GM18498 (cell line): Measurements from ENCODE around the gene PLD1.
"Not testable (repeated sequence)": the region's sequence is repeated elsewhere in the genome, so short reads cannot be mapped to it uniquely, and the experiment has no call there.

Experiments
- ATAC-seq: cut with Tn5 transposase; IDR thresholded peaks from one replicate; pipeline ENCODE4 v1.9.1; 2021; ENCODE audit warnings: mild to moderate bottlenecking, moderate library complexity; ENCODE audit not compliant: unreplicated experiment

PLD1 gene

GRCh38 chr3:171746320-171747222 is 63.7 kb downstream of the PLD1 start:
- ATAC-seq = not testable (repeated sequence)

GRCh38 chr3:171745577-171746319 is 64.5 kb downstream of the PLD1 start:
- ATAC-seq = no peak

- ATAC-seq = no peak
These were observed 66.0 kb downstream of the PLD1 start for GRCh38 chr3:171744158-171744741.

DNA sequence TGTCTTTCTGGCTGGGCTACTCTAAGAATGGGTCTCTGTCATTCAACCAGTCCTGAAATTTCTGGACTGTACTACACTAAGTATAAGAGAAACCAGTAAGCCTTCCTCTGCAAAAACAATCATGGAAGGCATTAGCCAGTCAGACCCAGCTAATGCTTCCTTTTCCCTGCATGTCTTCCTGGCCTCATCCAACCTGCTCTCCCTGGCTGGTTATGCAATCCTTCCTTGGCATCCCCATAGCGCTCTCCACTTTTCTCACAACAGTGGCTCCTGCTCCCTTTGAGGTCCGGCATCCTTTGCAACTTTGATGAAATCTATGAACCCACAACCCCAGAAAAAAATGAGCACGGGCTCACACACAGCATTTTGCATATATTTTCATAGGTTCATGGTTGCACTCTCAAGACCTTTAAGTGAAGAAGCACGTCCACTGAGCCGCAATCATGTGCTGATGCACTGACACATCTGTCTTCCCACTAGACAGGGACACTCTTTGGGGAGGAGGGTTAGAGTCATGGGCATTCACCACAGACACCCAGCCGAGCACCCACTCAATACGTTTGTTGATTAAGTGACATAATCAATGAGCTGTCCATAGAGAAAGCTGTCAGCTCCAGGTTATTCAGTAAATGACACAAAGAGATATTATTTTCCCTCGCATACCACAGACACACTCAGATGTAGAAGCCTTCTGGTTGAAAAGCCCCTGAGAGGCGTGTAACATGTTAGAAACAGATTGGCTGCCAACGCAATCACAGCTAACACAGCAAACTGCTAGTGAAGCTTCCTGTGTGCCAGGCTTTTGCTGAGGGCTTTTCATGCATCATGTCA is 66.7 kb downstream of the PLD1 start:
- no peak for ATAC-seq

DNA sequence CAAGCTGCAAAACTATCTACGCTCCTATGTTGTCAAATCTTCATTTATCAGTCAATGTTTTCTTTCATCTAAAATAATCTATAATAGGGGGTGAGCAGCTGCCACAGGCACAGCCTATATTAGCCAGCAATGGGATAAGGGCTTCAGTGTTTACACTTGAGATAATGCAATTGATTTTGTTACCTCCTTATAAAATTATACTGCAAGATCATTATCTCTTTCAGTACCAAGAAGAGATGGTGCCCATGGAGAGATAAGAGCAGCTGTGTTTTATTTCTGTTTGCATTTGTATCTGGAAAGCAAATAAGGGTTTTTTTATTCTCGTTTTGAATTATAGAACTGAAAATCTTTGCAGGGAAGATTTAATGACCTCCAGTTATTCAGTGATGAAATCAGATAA is 68.9 kb downstream of the PLD1 start:
- ATAC-seq = no peak

- ATAC-seq = no peak
These were observed 73.7 kb downstream of the PLD1 start for GRCh38 chr3:171736556-171736955.

DNA sequence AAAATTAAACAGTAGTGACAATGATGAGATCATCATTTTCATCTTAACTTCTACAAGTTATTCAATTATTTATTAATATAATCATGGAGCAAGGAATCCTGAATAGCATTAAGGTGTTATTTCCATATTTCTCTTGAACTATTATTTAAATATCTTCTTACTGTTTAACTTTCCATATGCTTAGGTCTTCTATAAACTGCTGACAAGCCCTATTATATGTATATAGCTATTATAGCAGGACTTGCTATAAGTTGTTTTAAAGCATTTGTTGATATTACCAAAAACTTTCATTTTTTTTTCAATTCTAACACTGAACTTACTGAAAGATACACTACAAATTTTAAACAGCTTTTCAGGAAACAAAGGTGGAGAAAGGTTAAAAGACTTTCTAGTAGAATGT is 76.7 kb downstream of the PLD1 start:
- ATAC-seq = no peak

GRCh38 chr3:171732756-171733155 is 77.5 kb downstream of the PLD1 start:
- ATAC-seq = no peak

DNA sequence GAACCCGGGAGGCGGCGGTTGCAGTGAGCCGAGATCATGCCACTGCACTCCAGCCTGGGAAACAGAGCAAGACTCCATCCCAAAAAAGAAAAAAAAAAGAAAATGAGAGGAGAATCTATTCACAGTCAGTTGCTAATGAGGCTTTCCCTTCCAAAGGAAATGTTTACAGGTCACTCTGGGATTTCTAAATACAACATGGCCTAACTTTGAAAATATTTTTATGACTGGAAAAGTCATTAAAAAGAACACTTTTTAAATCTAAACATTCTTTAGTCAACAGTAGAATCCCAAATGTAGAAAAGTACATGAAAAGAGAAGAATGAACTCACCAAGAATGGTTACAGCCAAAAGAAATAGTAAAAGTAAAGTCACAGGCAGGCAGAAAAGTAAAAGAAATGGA is 78.6 kb downstream of the PLD1 start:
- no peak for ATAC-seq

DNA sequence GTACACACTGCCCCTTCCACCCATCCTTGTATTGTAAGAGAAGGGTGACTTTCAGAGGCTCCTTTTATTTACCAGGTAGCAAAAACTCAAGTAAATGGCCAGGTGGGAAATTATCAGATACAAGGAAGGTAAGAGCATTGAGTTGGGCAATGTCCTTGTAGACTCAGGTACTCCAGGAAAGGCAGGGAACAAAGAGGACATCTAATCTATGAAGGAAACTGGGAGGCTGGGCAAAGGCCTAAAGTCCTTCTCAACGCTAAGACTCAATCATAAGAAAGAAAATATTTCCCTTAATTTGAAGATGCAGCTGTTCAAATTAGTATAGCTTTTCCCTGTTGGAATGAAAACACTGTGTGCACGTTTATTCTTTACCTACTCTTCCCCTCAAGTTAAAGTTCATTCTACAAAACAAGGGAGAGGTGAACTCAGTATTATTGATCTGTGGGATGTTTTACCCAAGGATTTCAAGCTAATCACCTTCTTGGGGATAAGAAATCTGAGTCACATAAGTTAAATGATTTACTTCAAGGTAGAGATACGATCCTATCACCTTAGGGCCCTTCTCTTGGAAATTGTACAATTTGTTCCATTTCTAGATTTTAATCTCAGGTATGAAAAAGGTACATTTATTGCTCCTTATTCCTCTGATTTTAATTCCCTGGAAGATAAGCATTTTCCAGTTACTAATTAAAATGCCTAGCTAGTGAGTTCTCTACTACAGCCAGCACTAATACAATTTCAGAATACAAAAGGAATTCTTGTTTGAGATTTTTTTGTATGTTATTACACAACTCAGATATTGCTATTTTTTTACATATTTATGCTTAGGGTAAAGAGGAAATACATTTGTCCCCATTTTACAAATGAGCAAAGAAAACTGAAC is 80.6 kb downstream of the PLD1 start:
- no peak for ATAC-seq

DNA sequence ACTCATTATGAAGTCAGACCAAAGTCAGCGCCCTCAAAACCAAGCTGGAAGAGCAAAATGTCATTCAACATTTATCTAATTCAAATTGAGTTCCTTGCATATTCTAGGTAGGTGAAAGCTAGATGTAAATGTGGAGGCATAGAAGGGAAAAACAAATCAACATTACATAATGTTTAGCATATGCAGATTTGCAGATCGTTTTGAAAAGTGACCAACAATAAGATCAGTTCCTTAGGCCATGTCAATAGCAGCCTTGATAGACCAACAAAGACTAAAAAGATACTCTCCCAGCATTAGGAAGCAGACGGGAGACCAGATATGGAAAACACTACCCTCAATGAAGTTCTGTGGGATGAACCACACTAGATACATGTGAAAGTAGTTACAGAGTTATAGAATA is 83.0 kb downstream of the PLD1 start:
- no peak for ATAC-seq

- no peak for ATAC-seq
These were observed 91.6 kb downstream of the PLD1 start for GRCh38 chr3:171718493-171719185.

DNA sequence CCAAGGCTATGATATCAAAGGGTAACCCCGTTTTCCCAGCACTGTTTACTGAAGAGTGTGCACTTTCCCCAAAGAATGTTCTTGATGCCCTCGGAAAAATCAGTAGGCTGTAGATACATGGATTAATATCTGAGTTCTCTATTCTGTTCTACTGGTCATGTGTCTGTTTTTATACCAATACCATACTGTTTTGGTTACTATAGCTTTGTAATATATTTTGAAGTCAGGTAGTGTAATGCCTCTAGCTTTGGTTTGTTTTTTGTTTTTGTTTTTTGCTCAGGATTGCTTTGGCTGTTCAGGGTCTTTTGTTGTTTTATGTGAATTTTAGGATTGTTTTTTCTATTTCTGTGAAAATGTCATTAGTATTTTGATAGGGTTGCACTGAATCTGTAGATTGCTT is 95.1 kb downstream of the PLD1 start:
- no peak for ATAC-seq

GRCh38 chr3:171712171-171712938 is 97.9 kb downstream of the PLD1 start:
- ATAC-seq = no peak

DNA sequence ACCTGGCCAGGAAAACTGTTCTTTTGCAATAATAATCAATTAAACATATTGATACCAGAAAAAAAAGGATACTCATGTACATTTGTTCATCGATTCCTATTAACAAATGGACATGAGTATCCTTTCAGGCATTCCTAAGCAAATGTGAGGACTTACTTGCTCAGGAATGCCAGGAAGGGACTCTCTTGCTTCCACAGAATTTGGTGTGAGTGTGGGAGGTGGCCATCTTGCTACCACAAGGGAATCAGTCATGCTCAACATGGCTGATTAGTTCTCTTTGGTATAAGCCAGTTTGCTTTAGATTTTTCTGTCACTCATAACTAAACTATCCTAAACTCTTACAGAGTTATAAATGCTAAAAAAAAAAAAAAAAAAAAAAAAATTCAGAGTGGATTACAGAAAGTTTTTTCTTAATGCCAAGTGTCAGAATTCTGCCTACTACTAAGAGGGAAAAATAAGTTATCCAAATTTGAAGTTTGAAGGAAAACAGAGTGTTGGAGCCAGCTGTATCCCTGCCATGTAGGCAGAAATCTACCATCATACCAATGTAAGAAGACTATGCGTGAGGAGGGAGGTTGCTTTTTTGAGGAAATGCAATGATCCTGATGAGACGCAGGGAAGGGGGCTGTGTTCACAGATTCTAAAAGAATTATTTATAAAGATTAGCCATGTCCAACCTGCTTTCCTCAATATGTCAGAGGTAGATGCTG is 98.7 kb downstream of the PLD1 start:
- no peak for ATAC-seq

- no peak for ATAC-seq
These were observed 99.9 kb downstream of the PLD1 start for GRCh38 chr3:171710359-171710758.

GRCh38 chr3:171704814-171705213 is 105.5 kb downstream of the PLD1 start:
- ATAC-seq = no peak

- ATAC-seq = no peak
These were observed 106.3 kb downstream of the PLD1 start for GRCh38 chr3:171704002-171704401.
